Right lobe of liver (tissue), 6 donors: ENCODE data around the gene COL18A1. TPM values are rescaled to one million over a fixed set of nuclear protein-coding genes. Genes with fewer than 3 reads are reported as not detected.

Experiments used
- ATAC-seq, 4 donors: fragments of 200-7000 bp; cut with Tn5 transposase; one replicate each; pipeline ENCODE4 v1.9.1; 2020; ENCODE audit warnings: mild to moderate bottlenecking in 4 of 4, moderate library complexity in 4 of 4
- DNase-seq, 3 donors: peaks; one replicate each; pipeline ENCODE4 v3.0.0-alpha.2; 2020
- H3K27ac ChIP-seq, 3 donors: fragments of 200-600 bp; one replicate each; pipeline ENCODE4 v1.8.0; 2022
- H3K27me3 ChIP-seq, 2 donors: fragments of 200-600 bp; one replicate each; pipeline ENCODE4 v1.8.0; 2022
- H3K36me3 ChIP-seq, 4 donors: fragments of 200-600 bp; sonication (generic) in 1 of 4; one replicate each; pipeline versions ENCODE4 v1.5.1 to v1.8.0; 2017 to 2022; ENCODE audit warnings: control low read depth in 1 of 4
- H3K4me1 ChIP-seq, 4 donors: fragments of 200-600 bp; sonication (generic) in 1 of 4; one replicate each; pipeline versions ENCODE4 v1.5.1 to v1.8.0; 2017 to 2022; ENCODE audit warnings: control low read depth in 1 of 4
- H3K4me3 ChIP-seq, 3 donors: fragments of 200-600 bp; one replicate each; pipeline ENCODE4 v1.8.0; 2022
- H3K9me3 ChIP-seq, 4 donors: fragments of 200-600 bp; sonication (generic) in 1 of 4; one replicate each; pipeline versions ENCODE4 v1.5.1 to v1.8.0; 2017 to 2022; ENCODE audit warnings: control low read depth in 1 of 4
- CTCF ChIP-seq, 4 donors: fragments of 200-600 bp in 3 of 4; fragments of 450-650 bp in 1 of 4; IDR thresholded peaks; one replicate each; pipeline versions ENCODE4 v1.5.1 to v1.8.0; 2016 to 2022; ENCODE audit warnings: antibody characterized with exemption in 4 of 4, mild to moderate bottlenecking in 2 of 4
- POLR2A ChIP-seq: fragments of 450-650 bp; IDR thresholded peaks from one replicate; pipeline ENCODE4 v1.6.1; 2017; ENCODE audit warnings: antibody characterized with exemption, mild to moderate bottlenecking
- WGBS: methylation state at CpG from one replicate; pipeline ENCODE4 v1.1.6; 2018; ENCODE audit warnings: low coverage, low lambda C conversion rate; ENCODE audit not compliant: insufficient coverage; ENCODE audit errors: missing lambda C conversion rate; 5-methylcytosine and 5-hydroxymethylcytosine counted together
- intact Hi-C, 2 donors: fragments of 100-400 bp; cut with DNase I; formaldehyde crosslinking; loops; one replicate each; pipeline versions ENCODE4 v1.11.2 to v1.14.1; 2022
- total RNA-seq, 6 experiments: library from RNA; depleted of rRNA in 2 of 6; stranded (reverse); fragments of >200 nt in 2 of 6; fragmentation: NEBNext Ultra II Directional in 3 of 6; extraction: Animal tissue kit (Norgen Biotek cat#: 25700) in 3 of 6; gene quantifications; one replicate each; pipeline versions ENCODE4 v1.1.0 to v1.2.4, GENCODE V29; 2016 to 2023
- donor health status: DM: no; HTN: yes; CAD: no.
- donor health status: DM: no; HTN: no; CAD: no.
- donor health status: DM: no; HTN: no; CAD: no.
- donor health status: DM: no; HTN: yes; CAD: no.
- donor health status: DM: no; HTN: yes; CAD: no.

Gene COL18A1
- total RNA-seq, 6 experiments from 2014 or later: 261 to 487 (median 297) TPM

GRCh38 chr21:45473496-45474322 is 68.7 kb downstream of the COL18A1 start:
- no peaks in the 10 kb centered on the region for H3K27me3 ChIP-seq
- TF ChIP-seq CTCF (IDR thresholded peaks at IDR 0.05) (no peak), POLR2A (no peak)
- H3K27ac ChIP-seq: peak overlapping the region in 1 of 3 donors; percentile 29
- DNase-seq: peak in 1 of 3 donors; percentile 24
- ATAC-seq: no peak
- peaks cover 0 to 51% (median 21%) of the 10 kb centered on the region in 4 donors for H3K36me3 ChIP-seq
- H3K9me3 ChIP-seq: no peaks in the 10 kb centered on the region
- intact Hi-C loops: no loop called here
- WGBS: 100% methylated on average over 1 of the region's 24 CpGs
- H3K4me3 ChIP-seq: no peak overlapping the region
- H3K4me1 ChIP-seq: peaks cover 0 to 51% (median 22%) of the 10 kb centered on the region in 4 donors

- peak in 1 of 3 donors; percentile 31 for DNase-seq
- no peak for ATAC-seq
- TF ChIP-seq CTCF (IDR thresholded peaks at IDR 0.05) (no peak), POLR2A (no peak)
- WGBS: 88% methylated on average over 12 of the region's 18 CpGs
- Histone ChIP-seq H3K36me3 (peaks cover 0 to 52% (median 22%) of the 10 kb centered on the region in 4 donors), H3K4me3 (no peak overlapping the region), H3K27me3 (no peaks in the 10 kb centered on the region), H3K27ac (no peak overlapping the region), H3K4me1 (peaks cover 0 to 43% (median 16%) of the 10 kb centered on the region in 4 donors), H3K9me3 (no peaks in the 10 kb centered on the region)
- intact Hi-C loops: no loop called here
These were observed 69.5 kb downstream of the COL18A1 start for GRCh38 chr21:45474323-45474950.

- no peak overlapping the region for H3K4me3 ChIP-seq
- peaks cover 0 to 38% (median 14%) of the 10 kb centered on the region in 4 donors for H3K4me1 ChIP-seq
- H3K27me3 ChIP-seq: no peaks in the 10 kb centered on the region
- peak in 1 of 3 donors; percentile 27 for DNase-seq
- TF ChIP-seq POLR2A (no peak), CTCF (IDR thresholded peaks at IDR 0.05) (no peak)
- ATAC-seq: no peak
- intact Hi-C loops: no loop called here
- peaks cover 0 to 59% (median 25%) of the 10 kb centered on the region in 4 donors for H3K36me3 ChIP-seq
- H3K27ac ChIP-seq: no peak overlapping the region
- H3K9me3 ChIP-seq: no peaks in the 10 kb centered on the region
- 97% methylated on average over 15 of the region's 43 CpGs for WGBS
These were observed 70.2 kb downstream of the COL18A1 start for GRCh38 chr21:45475004-45475685.

- WGBS: 86% methylated on average over 23 of the region's 53 CpGs
- intact Hi-C loops: no loop called here
- Histone ChIP-seq H3K4me3 (no peak overlapping the region), H3K27ac (no peak overlapping the region), H3K27me3 (no peaks in the 10 kb centered on the region), H3K9me3 (no peaks in the 10 kb centered on the region), H3K36me3 (peaks cover 0 to 65% (median 29%) of the 10 kb centered on the region in 4 donors), H3K4me1 (peaks cover 0 to 30% (median 10%) of the 10 kb centered on the region in 4 donors)
- peak in 1 of 3 donors; percentile 21 for DNase-seq
- TF ChIP-seq POLR2A (no peak), CTCF (IDR thresholded peaks at IDR 0.05) (no peak)
- ATAC-seq: no peak
These were observed 71.0 kb downstream of the COL18A1 start for GRCh38 chr21:45475797-45476570.
